ENCODE measurements around the gene RAPGEF6.

RAPGEF6 gene

DNA sequence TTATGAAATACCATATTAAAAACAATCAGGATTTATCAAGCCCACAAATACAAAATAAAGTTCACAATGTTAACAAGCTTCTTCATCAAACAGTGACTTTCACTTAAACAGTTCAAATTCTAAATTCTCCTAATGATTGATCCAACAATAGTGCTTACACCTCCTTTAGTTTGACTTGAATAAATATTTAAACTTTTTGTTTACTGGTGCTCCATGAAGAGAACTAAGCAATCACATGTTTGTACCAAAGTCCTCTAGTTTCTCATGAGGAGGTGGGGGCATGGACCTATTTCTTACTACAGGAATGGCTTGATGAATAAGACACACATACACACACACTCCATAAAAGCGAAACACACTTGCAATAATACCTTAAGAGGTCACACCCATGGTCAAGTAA is 95.8 kb downstream of the RAPGEF6 start:
- no peak for DNase-seq

DNA sequence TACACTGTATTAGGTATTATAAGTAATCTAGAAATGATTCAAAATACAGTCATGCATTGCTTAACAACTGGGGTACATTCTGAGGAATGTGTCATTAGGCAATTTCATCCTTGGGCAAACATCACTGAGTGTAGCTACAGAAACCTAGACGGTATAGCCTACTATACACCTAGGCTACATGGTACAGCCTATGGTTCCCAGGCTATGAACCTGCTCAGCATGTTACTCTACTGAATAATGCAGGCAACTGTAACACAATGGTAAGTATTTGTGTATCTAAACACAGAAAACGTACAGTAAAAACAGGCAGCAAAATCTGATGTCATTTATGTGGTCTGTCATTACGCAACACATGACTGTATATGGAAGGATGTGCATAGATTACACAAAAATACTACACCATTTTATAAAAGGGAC is 96.8 kb downstream of the RAPGEF6 start:
- peak; percentile 57 for DNase-seq

DNA sequence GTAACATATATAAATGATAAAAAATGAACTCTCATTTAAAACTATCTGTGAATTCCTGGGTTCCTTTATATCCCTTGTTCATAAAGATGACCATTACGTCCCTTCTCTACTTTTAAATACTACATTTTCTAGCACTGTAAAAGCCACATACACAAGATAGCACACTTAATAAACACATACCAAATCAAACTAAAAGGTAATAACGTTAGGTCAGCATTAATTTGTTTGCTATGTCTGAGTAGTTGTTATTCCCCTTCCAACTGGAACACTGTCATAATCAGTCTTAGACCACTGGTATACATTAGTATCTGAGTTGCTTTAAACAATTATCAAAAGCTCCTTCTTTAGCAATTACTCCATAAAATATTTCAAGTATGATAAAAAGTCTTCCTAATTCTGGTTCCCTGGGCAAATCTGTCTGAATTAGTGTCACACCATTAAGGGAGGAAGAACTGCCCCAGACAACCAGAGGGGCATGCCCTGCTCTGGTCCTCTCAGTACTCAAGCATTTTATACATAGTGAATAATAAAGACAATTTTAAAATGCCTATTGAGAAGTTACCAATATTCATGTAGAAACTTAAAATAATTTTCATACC is 98.1 kb downstream of the RAPGEF6 start:
- DNase-seq: no peak

DNA sequence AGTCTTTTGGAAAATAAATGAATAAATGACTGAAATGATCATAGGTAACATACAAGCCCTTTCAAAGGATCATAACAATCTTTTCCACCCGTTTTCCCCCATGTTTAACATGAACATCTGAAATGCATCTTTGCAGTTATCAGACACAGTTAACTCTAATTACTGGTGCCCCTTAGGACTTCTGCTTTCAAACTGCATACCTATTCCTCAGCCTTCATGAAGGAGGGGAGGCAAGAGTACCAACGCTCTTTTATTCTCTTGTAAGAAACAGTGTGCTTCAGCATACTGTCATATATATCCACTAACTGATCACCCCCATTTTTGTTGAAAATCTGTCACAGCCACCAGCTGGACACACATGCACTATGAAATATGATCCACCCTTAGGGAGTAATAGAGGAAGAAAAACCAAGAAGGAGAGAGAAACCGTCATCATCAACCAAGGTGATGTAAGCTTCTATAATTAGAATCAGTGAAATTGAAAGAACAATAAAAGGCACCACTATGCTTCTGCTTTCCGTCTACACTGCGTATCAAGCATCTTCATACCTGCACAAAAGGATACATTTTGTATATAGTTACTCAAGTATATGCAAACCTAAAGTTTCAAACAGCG is 98.7 kb downstream of the RAPGEF6 start:
- DNase-seq: peak; percentile 52

DNA sequence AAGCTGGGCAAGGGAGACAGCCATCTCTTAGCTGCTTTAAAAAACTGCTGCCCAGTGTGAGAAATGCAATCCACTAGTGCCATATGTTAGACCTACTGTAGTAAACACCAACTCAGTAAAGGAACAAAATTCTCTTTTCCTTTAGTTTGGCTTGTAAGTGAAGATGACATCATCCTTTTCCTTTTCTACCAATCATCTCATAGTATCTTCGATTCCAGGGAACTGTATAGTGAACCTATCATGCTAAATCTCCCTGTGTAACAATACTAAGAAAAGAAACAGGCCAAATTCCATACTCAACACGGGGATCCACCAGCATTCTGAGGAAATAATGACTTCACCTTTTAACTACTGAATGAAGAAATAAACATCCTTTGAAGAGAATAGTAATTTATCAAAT is 100.1 kb downstream of the RAPGEF6 start:
- no peak for DNase-seq

DNA sequence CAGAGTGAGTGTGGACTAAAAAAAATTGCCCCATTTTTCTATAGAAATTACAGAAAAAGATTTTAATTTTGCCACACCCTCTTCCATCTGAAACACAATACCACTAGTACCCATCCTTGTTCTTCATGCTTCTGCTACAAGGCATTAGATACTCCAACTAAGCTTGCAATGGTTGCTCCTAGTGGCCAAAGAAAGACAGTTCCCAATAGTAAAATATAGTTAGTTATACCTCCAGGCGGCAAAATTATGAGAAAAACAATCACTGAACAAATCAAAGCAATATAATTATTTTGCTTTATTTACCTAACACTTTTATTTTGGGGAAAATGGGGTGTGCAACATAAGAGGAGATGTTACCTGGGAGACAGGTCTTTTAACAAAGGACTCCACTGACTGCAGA is 101.2 kb downstream of the RAPGEF6 start:
- DNase-seq: no peak

DNA sequence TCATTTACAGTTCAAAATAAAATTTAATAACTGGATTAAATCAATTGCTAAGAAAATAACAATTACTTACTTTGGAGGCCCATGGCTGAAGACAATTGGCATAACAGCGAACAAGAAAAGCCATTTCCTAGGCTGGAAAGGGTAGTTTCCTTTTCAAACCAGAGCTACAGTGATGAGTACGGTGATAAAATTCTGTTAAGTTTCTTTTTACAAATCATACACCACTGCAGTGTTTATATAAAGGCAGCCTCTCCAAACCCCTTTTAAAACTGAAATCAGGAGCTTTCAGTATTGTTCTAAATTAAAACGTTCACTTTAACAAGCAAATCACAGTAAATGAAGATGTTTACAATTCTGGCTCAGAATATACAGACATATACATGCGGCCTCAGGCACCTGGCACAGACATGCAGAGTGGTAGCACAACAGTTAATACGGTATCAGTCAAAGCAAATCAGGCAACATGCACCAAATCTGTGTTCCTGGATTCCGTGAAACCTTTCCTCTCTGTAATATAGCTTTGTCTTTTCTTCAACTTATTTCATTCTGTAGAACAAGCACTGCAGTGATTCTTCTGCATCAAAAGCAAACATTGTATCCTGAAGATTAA is 102.9 kb downstream of the RAPGEF6 start:
- DNase-seq: no peak

DNA sequence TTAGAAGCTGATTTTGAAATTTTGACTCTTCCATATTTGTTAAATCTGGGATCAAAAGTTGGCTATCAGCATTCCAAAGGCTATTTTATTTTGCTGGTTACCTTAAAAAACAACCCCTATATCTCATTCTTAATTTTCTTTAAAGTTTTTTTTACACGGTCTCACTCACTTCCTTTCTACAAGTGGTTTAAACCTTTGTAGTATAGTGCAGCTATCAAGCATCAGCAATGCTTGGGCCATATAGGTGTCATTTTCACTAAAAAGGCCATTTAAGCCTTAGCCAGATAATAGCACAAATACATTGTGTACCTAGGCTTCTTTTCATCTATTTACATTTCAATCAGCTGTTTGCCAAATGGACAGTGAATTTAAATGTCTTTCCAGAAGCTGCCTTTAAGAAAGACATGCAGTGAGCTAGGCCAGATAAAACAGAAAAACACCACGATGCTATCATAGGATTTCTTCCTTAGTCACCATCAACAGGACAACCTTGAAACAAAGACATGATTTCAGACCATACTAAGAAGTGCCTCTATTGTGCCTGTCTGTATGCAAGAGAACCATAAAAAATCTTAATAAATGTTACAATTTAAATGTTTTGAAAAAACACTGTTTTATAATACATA is 104.2 kb downstream of the RAPGEF6 start:
- DNase-seq: no peak

DNA sequence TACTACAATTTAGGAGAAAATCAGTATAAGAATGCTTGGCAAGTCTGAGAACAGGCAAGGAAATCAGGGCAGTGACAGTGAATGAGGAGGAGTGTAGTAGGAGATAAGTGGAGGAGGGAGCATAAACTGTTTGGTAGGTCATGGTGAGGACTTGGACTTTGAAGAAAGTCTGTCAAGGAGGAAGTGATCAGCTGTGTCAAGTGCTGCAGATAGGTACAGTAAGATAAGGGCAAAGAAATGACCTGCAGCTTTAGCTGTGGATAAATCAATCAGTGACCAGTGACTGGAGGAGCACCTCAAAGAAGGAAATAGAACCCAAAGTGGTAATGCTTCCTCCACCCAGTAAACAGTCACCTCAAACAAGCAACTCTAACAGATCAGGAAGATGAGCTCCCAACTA is 106.3 kb downstream of the RAPGEF6 start:
- no peak for DNase-seq

DNA sequence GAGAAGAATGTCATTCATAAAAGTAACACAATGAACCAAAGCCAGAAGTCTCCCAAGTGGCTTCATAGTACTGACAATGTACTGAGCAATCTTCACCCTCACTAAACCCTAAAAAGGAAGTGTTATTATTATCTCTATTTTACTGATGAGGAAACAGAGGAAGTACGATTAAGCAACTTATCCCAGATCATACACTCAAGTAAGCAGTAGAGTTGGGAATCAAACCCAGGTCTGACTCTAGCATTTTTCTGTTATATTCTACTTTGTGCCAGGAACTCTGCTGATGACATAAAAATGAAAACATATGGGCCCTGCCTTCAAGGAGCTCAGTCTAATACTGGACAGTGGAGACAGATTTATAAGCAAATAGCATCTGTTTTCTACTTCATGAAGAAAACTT is 109.2 kb downstream of the RAPGEF6 start:
- peak; percentile 28 for DNase-seq

DNA sequence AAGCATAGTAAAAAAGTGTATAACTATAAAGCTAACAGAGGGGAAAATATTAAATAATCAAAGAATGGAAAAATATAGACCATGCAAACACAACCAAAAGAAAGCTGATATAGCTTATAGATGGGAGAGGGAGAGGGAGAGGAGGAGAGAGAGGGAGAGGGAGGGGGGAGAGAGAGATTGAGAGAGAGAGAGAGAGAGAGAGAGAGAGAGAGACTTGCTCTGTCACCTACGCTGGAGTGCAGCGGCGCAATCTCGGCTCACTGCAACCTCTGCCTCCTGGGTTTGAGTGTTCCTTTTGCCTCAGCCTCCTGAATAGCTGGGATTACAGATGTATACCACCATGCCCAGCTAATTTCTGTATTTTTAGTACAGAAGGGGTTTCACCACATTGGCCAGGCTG is 110.6 kb downstream of the RAPGEF6 start:
- DNase-seq: no peak

DNA sequence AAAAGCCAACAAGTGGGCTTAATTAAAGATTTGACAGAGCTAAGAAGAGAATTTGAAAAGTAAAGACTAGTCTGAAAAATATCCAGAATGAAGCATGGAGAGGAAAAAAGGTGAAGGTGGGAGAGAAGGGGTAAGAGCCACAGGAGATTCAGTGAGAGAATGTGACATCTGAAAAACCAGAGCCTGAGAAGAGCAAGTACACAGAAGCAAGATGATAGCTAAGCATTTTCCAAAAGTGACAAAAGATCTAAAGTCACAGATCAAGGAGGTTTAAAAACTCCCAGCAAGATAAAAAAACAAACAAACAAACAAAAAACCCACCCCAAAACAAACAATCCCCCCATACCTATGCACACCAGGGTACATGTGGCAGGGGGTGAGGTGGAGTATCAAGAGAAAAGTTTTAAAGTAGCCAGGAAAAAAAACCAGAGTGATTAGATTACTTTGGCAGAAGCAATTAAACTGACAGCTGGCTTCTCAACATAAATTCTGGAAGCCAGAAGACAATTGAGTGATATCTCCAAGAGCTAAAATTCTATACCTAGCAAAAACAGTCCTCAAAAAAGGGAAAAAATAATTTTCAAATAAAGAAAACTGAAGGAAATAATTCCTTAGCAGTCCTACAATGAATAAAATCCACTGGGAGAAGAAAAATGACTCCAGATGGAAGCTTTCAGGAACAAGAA is 111.4 kb downstream of the RAPGEF6 start:
- DNase-seq: no peak

DNA sequence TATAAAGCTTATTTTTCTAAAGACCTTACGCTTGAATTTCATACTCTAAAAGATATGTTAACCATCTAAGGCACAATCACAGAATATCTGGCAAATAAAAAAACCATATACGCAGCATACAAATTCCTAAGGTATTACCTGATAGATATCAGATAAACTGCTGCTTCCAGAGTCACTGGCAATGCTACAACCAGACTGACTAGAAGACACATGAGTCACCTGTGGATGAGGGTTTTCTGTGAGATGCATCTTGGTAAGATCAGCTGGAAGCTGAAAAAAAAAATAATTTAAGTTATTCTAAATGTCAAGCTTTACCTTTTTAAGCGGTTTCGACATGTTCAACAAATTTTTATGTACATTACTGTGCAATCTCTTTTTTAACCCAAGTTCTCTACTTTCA is 113.8 kb downstream of the RAPGEF6 start:
- DNase-seq: peak; percentile 78

DNA sequence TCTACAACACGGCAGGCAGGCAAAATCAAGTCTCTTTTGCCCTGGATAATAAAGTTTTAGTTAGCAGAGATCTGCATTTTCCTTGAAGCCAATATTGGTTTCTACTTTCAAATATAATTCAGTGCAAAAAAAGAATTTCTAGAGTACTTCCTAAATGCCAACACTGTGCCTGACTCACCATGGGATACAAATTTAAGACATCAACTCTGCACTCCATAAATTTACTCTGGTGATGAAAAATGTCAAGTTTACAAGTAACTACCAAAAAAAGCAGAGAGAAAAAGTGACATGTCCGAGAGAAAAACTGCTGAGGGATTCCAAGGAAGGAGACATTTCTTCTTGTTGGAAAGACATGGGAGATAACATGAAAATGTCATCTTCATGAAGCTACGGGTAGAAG is 119.7 kb downstream of the RAPGEF6 start:
- DNase-seq: peak; percentile 27

DNA sequence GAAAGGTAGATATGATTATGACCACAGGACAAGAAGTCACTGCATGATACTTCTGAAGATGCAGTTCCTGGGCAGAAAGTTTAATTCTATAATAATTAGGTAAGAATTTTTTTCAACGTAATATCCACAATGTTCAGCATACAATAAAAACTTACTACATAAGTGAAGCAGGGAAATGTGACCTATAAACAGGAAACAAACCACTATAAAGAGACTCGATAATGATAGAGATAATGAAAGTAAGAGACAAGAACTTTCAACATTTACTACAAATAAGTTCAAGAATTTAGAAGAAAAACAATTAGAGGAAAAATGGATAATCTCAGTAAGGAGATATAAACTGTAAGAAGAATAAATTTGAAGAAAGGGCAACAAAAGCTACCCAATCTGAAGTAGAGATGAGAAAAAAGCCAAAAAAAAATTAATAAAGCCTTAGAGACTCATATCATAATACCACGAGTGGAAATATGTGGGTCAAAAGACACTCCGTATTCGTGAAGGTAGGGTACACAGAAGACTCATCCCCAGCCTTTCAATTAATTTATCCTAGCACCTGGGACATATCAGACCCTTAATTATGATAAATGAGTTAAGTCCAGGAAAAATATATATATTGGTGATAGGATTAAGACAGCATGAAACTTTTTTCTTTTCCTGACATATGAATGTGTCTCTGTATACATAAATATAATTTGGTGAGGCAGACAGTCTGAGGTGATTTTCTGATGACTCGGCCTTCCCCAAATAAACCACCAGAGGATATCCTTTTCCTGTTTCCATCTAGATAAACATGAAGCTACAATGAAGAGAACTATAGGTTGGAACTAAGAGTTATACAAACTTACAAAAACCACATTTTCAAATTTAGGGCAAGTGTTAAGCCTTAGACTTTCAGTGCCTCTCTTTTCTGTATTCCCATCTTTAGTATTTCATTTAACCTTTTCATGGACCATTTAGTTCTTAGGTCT is 120.4 kb downstream of the RAPGEF6 start:
- DNase-seq: peak; percentile 36

DNA sequence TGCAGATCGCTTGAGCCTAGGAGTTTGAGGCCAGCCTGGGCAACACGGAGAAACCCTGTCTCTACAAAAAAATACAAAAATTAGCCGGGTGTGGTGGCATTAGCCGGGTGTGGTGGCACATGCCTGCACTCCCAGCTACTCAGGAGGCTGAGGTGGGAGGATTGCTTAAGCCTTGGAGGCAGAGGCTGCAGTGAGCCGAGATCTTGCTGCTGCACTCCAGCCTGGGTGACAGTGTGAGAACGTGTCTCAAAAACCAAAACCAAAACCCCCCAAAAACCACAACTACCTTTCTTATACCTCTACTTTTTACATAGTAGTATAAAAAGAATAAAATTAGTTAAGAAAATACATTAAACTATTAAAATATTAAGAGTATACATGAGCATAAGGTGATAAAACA is 121.2 kb downstream of the RAPGEF6 start:
- no peak for DNase-seq

DNA sequence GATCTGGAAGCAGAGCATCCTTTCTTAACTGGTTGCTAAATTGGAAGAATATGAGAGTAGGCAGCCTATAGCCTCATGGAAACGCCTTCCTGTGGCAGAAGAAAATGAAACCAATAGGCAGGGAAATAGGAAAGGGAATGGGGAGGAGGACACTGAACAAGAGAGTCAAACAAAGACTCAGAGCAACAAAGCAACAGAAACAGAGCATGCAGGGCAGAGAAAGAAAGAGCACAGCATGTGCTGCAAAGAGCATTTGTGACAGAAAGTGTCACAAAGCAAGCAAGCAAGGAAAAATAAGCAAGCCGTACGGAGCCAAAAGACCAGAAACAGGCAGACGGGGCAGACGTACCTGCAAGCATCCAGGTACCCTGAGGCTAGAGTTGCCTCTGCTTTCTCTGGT is 123.1 kb downstream of the RAPGEF6 start:
- DNase-seq: no peak

DNA sequence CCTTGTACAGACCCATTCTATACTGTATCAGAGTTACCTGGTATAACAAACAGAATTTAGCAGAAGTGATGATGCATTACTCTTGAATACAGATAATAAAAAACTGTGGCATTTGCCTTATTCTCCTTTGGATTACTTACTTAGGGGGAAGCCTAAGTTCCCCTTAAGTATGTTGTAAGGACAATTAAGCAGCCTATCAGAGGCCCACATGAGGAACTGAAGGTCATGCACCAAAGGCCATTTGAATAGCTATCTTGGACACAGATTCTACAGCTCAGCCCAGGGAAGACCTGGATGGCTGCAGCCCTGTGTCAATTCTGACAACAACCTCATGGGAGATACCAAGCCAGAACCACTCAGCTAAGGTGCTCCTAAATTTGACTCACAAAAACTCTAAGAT is 125.2 kb downstream of the RAPGEF6 start:
- no peak for DNase-seq

DNA sequence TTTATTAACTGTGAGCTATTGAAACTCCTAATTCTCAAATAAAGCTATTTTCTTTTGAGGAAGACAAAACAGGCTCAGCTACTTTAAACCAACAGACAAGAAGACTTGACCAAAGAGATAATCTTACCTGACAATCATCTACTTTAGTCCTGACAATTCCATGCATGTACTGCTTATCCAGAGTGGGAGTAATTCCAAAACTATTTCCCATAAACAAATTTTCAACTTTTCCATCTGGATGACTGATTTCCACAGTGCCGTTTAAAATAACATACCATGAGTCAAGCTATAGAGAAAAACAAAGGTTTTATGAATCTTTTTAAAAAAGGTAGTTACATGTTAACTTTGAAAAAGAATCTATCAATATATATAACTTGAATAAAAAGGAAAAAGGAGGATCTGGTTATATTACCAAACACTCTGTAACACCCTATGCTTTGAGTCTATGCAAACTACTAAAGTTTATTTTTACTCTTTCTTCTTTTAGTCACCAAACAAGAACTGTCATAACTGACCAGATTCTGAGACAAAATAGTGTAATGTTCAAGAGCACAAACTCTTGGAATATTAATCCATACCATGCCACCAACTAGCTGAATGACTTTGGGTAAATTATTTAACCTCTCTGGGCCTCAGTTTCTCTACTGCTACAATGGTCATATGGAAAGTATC is 129.7 kb downstream of the RAPGEF6 start:
- peak; percentile 22 for DNase-seq

DNA sequence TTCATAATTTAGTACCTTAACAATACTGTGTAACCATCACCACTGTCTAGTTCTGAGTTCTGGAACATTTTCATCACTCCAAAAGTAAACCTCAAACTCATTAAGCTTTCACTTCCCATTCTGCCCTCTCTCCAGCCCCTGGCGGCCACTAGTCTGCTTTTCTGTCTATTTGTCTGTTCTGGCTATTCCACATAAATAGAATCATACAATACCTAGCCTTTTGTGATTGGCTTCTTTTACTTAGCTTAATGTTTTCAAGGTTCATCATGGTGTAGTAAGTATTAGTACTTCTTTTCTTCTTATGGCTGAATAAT is 138.7 kb downstream of the RAPGEF6 start:
- DNase-seq: no peak

DNA sequence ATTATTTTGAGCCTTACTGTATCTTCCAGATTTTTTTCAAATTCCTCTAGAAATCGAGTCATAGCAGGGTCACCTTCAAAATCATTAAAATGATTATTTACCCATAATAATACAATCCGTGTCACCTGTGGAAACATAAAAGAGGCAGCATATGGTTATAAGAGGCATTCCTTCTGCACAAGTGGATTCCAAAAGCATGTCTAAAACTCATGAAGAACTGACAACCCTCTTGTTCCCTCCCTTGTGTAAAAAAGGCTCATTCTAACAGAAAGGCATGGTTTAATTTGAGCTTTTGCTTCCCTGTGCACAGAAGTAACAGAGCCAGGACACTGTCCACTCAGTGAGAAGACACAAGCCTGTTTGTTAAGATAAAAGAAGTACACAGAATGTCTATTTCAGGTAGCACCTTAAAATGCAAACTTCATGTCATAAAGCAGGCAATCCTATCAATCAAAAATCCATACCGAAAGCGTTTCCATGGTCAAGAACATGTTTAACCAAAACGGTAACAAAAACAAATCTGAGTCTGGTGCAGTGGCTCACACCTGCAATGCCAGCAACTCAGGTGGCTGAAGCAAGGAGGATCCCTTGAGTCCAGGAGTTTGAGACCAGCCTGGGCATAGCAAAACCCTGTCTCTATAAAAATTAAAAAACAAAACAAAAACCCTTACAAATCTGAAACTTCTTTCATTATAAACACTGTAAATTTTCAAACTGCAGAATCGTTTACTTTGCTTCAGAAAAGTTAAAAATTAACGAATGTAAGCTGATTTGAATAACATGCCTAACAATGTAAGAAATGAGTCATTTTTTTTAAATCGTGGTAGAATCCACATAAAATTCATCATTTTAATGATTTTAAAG is 139.3 kb downstream of the RAPGEF6 start:
- no peak for DNase-seq

All from fibroblast of upper back skin (primary cell).